Left ventricle myocardium superior (tissue), 1 donor: ENCODE data around the gene CORO1A. TPM values are rescaled to one million over a fixed set of nuclear protein-coding genes. Genes with fewer than 3 reads are reported as not detected.
"Not testable (repeated sequence)": the region's sequence is repeated elsewhere in the genome, so short reads cannot be mapped to it uniquely, and the experiment has no call there.

Experiments
- ATAC-seq: fragments of 200-7000 bp; cut with Tn5 transposase; one replicate; pipeline ENCODE4 v1.9.1; 2020; ENCODE audit warnings: mild to moderate bottlenecking, moderate library complexity
- DNase-seq: peaks from one replicate; pipeline ENCODE4 v3.0.0-alpha.2; 2020
- intact Hi-C: fragments of 100-400 bp; cut with micrococcal nuclease; formaldehyde crosslinking; loops from one replicate; pipeline ENCODE4 v1.11.0; 2022
- total RNA-seq: library from RNA; stranded (reverse); fragmentation: NEBNext Ultra II Directional; extraction: Animal tissue kit (Norgen Biotek cat#: 25700); gene quantifications from one replicate; pipeline ENCODE4 v1.2.1, GENCODE V29; 2021
- donor health status: DM: no; HTN: yes; CAD: no; lungs with severe emphysema.

CORO1A gene
- total RNA-seq, 1 donor from 2014 or later: 10.3 TPM

DNA sequence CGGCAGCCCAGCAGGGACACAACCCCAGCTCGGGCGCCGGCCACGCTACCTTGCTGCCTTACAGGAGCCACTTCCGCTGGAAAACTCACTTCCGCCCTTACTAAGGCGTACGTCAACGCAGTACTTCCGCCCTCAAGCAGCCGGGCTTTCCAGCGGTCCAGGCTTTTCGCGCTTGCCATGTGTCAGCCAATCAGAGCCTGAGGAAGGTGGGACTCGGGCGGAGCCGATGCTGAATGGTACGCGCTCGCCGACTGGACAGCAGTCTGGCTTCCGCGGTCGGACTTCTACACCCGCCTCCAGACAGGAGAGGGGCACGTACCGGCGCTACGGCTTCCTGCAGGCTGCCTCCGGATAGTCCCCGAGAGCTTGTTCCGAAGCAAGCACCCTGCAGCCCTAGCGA, 10.2 kb downstream of the CORO1A start, which contains the start of the genes BOLA2B and SLX1A:
Gene BOLA2B (minus strand): TSS at position 52 of the 400 bp plus-strand sequence. CDS start 71 bp downstream, outside the sequence.
Gene SLX1A (plus strand): TSS at position 261 of the 400 bp plus-strand sequence. CDS start 210 bp downstream, outside the sequence.
- DNase-seq, intact Hi-C loops: not testable (repeated sequence)
- ATAC-seq: peak; percentile 95

DNA sequence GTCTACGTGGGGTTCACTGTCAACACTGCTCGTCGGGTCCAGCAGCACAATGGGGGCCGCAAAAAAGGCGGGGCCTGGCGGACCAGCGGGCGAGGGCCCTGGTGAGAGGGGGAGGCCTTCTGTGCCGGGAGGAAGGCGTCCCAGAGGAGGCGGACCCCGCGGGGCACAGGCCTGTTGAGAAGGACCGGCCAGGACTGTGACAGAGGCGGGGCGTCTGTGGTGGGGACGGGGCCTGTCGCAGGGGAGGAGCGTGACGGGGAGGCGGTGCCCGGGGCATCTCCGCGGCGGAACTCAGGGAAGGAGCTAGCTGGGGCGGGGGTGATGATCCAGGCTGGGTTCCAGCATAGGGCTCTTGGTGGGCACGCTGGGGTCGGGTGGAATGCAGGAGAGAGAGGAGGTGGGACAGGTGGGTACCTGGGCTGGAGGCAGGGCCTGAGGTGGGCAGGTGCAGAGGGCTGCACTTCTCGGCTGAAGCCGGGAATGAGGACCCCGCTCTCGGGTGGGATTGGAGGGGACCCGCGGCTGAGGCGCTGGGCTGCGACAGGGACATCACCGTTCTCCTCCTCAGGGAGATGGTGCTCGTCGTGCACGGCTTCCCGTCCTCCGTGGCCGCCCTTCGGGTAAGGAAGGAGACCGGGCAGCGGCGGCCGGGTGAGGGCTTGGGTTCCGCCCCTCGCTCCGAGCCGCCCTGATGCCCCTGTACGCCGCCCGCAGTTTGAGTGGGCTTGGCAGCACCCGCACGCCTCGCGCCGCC, 10.9 kb downstream of the CORO1A start:
- peak; percentile 84 for ATAC-seq
- intact Hi-C loops, DNase-seq: not testable (repeated sequence)

DNA sequence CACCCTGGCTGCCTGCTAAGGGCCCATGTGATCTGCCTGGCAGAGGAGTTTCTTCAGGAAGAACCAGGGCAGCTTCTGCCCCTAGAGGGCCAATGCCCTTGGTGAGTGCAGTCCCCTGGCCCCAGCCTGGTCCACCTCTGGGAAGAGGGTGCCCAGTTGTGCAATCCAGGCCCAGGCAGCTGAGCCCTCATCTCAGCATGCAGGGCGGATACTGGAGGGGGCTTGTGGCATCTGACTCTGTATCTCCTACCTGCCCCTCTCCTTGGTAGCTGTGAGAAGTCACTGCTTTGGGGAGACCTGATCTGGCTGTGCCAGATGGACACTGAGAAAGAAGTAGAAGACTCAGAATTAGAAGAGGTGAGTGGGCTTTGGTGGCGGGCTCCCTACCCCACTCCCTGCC, 13.6 kb downstream of the CORO1A start:
- intact Hi-C loops, ATAC-seq, DNase-seq: not testable (repeated sequence)

DNA sequence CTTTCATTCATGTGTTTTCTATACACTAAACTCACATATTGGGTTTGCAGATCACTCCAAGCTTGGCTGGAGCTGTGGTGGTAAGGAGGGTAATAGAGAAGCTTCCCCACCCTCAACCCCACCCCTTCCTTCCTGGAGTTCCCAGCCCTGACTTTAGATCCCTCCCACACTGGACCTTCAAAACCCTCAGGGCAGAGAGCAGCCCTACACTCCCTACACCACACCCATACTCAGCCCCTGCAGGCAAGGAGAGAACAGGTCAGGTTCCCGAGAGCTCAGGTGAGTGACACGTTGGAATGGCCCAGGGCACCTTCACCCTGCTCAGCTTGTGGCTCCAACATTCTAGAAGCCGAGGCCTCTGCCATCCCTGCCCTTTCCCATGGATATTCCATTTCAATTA, 15.6 kb downstream of the CORO1A start, which contains the start of gene SULT1A3:
Gene SULT1A3 (plus strand): TSS at position 207 of the 400 bp plus-strand sequence. CDS start 1,474 bp downstream, outside the sequence.
- DNase-seq, intact Hi-C loops: not testable (repeated sequence)
- ATAC-seq: peak; percentile 31

DNA sequence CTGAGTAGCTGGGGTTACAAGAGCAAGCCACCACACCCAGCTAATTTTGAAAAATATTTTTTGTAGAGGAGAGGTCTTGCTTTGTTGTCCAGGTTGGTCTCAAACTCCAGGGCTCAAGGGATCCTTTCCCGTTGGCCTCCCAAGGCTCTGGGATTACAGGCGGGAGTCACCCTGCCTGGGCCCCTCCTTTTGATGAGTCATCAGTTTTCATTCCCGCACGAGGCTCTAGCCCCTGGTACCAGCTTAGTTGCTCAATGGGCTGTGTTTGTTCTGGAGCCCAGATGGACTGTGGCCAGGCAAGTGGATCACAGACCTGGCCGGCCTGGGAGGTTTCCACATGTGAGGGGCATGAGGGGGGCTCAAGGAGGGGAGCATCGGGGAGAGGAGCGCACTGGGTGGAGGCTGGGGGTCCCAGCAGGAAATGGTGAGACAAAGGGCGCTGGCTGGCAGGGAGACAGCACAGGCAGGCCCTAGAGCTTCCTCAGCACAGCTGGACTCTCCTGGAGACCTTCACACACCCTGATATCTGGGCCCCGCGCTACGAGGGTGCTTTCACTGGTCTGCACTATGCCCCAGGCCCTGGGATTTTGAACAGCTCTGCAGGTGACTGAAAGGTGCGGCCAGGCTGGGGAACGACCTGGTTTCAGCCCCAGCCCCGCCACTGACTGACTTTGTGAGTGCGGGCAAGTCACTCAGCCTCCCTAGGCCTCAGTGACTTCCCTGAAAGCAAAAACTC, 16.4 kb downstream of the CORO1A start:
- ATAC-seq: peak; percentile 42
- DNase-seq, intact Hi-C loops: not testable (repeated sequence)

DNA sequence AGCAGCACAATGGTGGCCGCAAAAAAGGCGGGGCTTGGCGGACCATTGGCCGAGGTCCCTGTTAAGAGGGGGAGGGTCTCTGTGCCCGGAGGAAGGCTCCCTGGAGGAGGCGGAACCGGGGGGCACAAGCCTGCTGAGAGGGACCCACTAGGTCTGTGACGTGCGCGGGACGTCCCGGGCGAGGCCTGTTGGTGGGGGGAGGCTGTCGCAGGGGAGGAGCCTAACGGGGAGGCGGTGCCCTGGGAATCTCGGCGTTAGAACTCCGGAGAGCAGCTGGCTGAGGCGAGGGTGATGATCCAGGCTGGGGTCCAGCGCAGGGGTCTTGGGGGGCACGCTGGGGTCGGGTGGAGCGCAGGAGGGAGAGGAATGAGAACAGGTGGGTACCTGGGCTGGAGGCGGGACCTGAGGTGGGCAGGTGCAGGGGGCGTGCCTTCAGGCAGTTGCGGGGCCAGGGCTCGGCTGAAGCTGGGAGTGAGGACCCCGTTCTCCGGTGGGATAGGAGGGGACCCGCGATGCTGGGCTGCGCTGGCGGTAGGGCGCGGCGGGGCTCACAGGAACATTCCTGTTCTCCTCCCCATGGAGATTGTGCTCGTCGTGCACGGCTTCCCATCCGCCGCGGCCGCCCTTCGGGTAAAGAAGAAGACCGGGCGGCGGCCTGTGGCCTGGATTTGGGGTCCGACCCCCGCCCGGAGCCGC, 22.3 kb downstream of the CORO1A start:
- DNase-seq: peak; percentile 31
- intact Hi-C loops: not testable (repeated sequence)
- peak; percentile 73 for ATAC-seq

DNA sequence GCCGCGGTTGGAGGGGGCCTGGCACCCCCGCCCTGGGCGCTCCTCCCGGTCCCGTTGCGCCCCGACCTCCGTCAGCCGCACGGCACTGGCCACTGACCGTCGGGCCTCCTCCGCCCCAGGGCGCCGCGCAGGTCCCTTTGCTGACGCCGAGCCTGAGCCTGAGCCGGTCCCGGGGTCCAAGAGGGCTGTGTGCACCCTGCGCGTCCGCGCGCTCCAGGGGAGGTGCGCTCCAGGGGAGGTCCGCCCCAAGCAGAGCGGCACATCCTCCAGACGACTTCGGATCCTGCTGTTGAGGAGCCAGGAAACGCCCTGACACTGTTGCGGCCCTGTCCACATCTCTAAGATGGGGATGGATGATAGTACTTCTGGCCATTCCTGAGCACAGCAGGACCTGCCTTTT, 22.9 kb downstream of the CORO1A start:
- peak; percentile 37 for ATAC-seq
- intact Hi-C loops, DNase-seq: not testable (repeated sequence)

DNA sequence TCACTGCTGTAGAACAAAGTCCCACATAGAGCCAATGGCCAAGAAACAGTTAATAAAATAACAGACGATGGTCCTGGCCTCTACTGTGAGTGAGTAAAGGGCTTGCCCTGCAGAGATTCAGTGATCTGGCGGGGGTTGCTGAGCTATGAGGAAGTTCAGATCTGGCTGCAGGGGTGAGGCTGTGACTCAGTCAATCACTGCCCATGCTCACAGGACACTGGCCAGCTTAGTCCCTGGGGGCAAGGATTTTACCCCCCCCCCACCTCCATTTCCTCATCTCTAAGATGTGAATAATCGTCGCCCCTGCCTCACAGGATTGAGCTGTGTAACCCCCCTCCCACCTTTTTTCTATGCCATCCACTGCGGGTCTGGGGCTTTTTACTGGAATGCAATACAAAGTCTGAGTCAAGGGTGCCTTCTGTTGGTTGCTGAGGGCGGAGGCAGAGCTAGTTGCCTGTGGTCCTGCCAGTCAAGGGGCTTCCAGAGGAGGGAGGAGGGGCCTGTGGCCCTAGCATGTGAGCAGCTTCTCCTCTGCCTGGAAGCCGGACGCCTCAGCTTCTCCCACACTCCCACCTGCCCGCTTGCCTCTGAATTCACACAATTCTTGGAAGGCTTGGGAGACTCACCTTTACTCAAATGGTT, 23.8 kb downstream of the CORO1A start:
- peak; percentile 18 for DNase-seq
- peak; percentile 31 for ATAC-seq
- intact Hi-C loops: not testable (repeated sequence)

DNA sequence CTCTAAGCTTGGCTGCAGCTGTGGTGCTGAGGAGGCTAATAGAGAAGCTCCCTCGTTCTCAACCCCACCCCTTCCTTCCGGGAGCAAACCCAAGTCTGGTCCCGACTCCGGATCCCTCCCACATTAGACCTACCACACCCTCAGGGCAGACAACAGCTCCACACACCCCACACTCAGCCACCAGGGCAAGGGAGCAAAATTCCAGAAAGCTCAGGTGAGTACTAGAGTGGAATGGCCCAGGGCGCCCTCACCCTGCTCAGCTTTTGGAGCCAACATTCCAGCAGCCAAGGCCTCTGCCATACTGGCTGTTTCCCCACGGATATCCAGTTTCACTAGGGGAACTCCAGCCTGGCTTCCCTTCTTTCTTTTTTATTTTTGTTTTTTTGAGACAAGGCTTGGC, 25.6 kb downstream of the CORO1A start:
- ATAC-seq: peak; percentile 52
- intact Hi-C loops, DNase-seq: not testable (repeated sequence)

DNA sequence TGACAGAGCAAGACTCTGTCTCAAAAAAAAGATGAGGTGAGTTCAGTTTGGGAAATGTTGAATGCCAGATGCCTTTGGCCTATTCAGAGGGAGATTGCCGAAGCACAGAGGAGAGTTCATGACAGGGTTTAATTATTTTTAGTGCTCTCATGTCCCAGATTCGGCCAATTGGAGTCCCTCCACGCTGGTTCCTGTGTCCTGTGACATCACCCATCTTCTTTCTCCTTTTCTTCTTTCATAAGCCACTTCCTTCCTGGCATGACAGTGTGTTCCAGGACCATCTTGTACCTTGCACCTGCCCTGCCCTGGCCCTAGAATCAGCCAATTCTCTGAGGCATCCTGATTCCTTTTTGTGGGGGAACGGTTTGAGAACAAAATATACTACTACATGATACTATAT, 28.0 kb downstream of the CORO1A start:
- ATAC-seq, intact Hi-C loops, DNase-seq: not testable (repeated sequence)

DNA sequence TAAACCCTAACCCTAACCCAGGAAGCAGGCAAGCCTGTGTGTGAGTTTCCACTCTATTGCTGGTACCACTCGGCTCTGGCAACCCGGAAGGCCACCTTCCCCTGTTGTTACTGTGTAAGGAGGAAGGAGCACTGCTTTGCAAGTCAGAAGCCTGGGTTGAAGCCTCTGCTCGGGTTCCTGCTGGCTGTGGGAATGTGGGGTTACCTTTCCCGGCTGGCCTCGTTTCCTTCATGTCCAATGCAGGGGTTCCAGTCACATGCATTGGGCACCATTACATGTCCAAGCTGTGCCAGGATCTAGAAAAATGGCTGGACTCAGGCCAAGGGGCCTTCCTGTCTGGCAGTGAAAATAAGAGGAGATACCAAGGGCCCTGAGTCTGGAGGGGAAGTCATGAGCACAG, 33.7 kb downstream of the CORO1A start:
- DNase-seq: peak; percentile 3
- intact Hi-C loops, ATAC-seq: not testable (repeated sequence)

Other genes with a start within 250 kb of the CORO1A start
- gene TMEM219, start 221.5 kb upstream of the CORO1A start, total RNA-seq: 66.2 TPM
- gene TAOK2, start 209.7 kb upstream of the CORO1A start, total RNA-seq: 34.9 TPM
- gene HIRIP3, start 188.0 kb upstream of the CORO1A start, total RNA-seq: 19.4 TPM
- 31.3 TPM for gene INO80E, start 187.4 kb upstream of the CORO1A start, total RNA-seq
- gene DOC2A, start 172.6 kb upstream of the CORO1A start, total RNA-seq: 0.82 TPM
- not detected for gene C16orf92, start 160.4 kb upstream of the CORO1A start, total RNA-seq
- not detected for gene TLCD3B, start 152.3 kb upstream of the CORO1A start, total RNA-seq
- gene ALDOA, start 117.8 kb upstream of the CORO1A start, total RNA-seq: 4,258 TPM
- 33.1 TPM for gene PPP4C, start 107.6 kb upstream of the CORO1A start, total RNA-seq
- gene TBX6, start 91.7 kb upstream of the CORO1A start, total RNA-seq: 0.79 TPM
- gene YPEL3, start 87.4 kb upstream of the CORO1A start, total RNA-seq: 66.0 TPM
- 2.0 TPM for gene GDPD3, start 70.1 kb upstream of the CORO1A start, total RNA-seq
- 44.7 TPM for gene MAPK3, start 60.4 kb upstream of the CORO1A start, total RNA-seq
- gene BOLA2B, start 10.1 kb downstream of the CORO1A start, total RNA-seq: 49.5 TPM
- gene SLX1A, start 10.3 kb downstream of the CORO1A start, total RNA-seq: 16.5 TPM
- 12.5 TPM for gene SULT1A3, start 15.7 kb downstream of the CORO1A start, total RNA-seq
- 3.5 TPM for gene NPIPB13, start 64.9 kb downstream of the CORO1A start, total RNA-seq
- gene CD2BP2, start 171.7 kb downstream of the CORO1A start, total RNA-seq: 29.3 TPM
- gene TBC1D10B, start 186.9 kb downstream of the CORO1A start, total RNA-seq: 26.4 TPM
- not detected for gene MYL11, start 191.2 kb downstream of the CORO1A start, total RNA-seq
- 2.5 TPM for gene SEPTIN1, start 199.0 kb downstream of the CORO1A start, total RNA-seq
- 5.2 TPM for gene ZNF48, start 211.8 kb downstream of the CORO1A start, total RNA-seq
- gene ZNF771, start 224.0 kb downstream of the CORO1A start, total RNA-seq: 6.1 TPM
- 37.5 TPM for gene DCTPP1, start 246.4 kb downstream of the CORO1A start, total RNA-seq